ENCODE data around the gene MIAT.
A peak's percentile ranks its signal among the peaks of the same experiment; 100 is the strongest.

The MIAT gene

DNA sequence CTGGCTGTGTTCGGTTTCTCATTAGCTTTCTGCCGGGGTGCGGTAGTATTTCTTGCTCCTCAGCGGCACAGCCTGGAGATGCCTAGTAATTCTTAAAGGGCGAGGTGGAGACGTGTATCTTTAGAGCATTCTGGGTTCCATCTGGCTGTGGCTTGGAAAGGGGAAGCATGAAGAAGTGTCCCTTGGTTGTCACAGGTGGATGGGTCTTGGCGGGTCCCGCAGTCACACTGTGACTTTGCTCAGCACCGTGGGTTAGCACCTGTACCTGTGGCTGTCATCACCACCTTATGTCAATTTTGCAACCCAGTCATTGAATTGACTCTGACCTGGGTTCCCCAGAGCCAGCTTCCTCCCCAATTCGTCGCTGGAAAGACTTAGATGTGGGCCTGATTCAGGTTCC lies 57.6 kb downstream of the MIAT start:
- H3K4me1 ChIP-seq (ENCODE audit: control insufficient read depth, insufficient read depth, low read length), result no peaks in the 10 kb centered on the region
- CTCF ChIA-PET, result interaction anchor here (0.6 to 1.0 kb wide), 2 partner anchors 350 to 1224 kb away, joined by 3 to 4 read pairs; no protein-coding TSS in a partner anchor
- H3K27ac ChIP-seq (ENCODE audit: extremely low read depth, low read depth, low read length), result no peak overlapping the region
- no peaks in the 10 kb centered on the region for H3K9me3 ChIP-seq (ENCODE audit: control insufficient read depth, insufficient read depth, low read depth, low read length)
- no peak overlapping the region for H3K4me3 ChIP-seq (ENCODE audit: low read depth, low read length)
- POLR2A ChIA-PET, result no interaction called here
- peaks cover 0 to 3% of the 10 kb centered on the region in 2 experiments; a peak in 1 of 3 replicates for H3K36me3 ChIP-seq (ENCODE audit: control insufficient read depth in 2 of 2, insufficient read depth in 1 of 2, low read length in 2 of 2)
- TF ChIP-seq, protein P1, sequence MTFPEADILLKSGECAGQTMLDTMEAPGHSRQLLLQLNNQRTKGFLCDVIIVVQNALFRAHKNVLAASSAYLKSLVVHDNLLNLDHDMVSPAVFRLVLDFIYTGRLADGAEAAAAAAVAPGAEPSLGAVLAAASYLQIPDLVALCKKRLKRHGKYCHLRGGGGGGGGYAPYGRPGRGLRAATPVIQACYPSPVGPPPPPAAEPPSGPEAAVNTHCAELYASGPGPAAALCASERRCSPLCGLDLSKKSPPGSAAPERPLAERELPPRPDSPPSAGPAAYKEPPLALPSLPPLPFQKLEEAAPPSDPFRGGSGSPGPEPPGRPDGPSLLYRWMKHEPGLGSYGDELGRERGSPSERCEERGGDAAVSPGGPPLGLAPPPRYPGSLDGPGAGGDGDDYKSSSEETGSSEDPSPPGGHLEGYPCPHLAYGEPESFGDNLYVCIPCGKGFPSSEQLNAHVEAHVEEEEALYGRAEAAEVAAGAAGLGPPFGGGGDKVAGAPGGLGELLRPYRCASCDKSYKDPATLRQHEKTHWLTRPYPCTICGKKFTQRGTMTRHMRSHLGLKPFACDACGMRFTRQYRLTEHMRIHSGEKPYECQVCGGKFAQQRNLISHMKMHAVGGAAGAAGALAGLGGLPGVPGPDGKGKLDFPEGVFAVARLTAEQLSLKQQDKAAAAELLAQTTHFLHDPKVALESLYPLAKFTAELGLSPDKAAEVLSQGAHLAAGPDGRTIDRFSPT (tag by site-specific recombination; IDR thresholded peaks at IDR 0.05), result no peak
- no peak for TF ChIP-seq ZNF350 (tag by site-specific recombination; IDR thresholded peaks at IDR 0.05)
- TF ChIP-seq KLF10 (tag by site-specific recombination; IDR thresholded peaks at IDR 0.05), result no peak
- TF ChIP-seq ZNF324 (tag by site-specific recombination; IDR thresholded peaks at IDR 0.05), result no peak
- TF ChIP-seq, protein P2, sequence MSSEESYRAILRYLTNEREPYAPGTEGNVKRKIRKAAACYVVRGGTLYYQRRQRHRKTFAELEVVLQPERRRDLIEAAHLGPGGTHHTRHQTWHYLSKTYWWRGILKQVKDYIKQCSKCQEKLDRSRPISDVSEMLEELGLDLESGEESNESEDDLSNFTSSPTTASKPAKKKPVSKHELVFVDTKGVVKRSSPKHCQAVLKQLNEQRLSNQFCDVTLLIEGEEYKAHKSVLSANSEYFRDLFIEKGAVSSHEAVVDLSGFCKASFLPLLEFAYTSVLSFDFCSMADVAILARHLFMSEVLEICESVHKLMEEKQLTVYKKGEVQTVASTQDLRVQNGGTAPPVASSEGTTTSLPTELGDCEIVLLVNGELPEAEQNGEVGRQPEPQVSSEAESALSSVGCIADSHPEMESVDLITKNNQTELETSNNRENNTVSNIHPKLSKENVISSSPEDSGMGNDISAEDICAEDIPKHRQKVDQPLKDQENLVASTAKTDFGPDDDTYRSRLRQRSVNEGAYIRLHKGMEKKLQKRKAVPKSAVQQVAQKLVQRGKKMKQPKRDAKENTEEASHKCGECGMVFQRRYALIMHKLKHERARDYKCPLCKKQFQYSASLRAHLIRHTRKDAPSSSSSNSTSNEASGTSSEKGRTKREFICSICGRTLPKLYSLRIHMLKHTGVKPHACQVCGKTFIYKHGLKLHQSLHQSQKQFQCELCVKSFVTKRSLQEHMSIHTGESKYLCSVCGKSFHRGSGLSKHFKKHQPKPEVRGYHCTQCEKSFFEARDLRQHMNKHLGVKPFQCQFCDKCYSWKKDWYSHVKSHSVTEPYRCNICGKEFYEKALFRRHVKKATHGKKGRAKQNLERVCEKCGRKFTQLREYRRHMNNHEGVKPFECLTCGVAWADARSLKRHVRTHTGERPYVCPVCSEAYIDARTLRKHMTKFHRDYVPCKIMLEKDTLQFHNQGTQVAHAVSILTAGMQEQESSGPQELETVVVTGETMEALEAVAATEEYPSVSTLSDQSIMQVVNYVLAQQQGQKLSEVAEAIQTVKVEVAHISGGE (tag by site-specific recombination; conservative IDR thresholded peaks at IDR 0.05; ENCODE audit: low read depth), result no peak
- TF ChIP-seq, protein P3, sequence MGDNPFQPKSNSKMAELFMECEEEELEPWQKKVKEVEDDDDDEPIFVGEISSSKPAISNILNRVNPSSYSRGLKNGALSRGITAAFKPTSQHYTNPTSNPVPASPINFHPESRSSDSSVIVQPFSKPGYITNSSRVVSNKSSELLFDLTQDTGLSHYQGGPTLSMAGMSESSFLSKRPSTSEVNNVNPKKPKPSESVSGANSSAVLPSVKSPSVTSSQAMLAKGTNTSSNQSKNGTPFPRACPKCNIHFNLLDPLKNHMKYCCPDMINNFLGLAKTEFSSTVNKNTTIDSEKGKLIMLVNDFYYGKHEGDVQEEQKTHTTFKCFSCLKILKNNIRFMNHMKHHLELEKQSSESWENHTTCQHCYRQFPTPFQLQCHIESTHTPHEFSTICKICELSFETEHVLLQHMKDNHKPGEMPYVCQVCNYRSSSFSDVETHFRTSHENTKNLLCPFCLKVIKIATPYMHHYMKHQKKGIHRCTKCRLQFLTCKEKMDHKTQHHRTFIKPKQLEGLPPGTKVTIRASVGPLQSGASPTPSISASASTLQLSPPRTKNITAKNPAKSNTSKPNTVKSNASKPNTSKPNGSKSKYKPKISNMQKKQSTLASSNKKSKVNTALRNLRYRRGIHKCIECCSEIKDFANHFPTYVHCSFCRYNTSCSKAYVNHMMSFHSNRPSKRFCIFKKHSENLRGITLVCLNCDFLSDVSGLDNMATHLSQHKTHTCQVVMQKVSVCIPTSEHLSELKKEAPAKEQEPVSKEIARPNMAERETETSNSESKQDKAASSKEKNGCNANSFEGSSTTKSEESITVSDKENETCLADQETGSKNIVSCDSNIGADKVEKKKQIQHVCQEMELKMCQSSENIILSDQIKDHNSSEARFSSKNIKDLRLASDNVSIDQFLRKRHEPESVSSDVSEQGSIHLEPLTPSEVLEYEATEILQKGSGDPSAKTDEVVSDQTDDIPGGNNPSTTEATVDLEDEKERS (tag by site-specific recombination; IDR thresholded peaks at IDR 0.05), result no peak

DNA sequence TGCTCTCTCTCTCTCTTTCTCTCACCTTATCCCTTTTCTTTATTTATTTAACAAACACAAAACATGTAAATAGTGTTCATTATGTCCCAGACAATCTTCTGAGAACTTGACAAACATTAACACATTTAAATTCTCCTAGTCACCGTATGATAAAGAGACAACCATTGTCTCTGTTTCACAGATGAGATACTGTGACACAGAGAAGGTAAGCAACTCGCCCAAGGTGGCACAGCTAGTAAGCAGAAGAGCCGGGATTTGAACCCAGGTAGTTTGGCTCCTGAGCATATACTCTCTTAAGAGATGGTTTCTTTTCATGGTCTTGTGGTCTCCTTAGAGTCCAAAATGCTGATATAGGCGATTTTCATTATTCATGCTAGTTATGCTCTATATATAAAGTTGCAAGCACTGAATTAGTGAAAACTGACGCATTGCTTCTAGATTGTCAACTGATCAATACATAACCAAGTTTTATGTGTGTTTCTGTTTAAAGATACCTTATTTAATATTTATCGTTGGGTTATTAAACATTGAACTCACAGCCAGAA lies 58.1 kb downstream of the MIAT start:
- CTCF ChIA-PET, result interaction anchor here (0.6 kb wide), 1 partner anchor 1224 kb away, joined by 3 read pairs; no protein-coding TSS in a partner anchor
- peaks cover 0 to 3% of the 10 kb centered on the region in 2 experiments; a peak in 1 of 3 replicates for H3K36me3 ChIP-seq (ENCODE audit: control insufficient read depth in 2 of 2, insufficient read depth in 1 of 2, low read length in 2 of 2)

DNA sequence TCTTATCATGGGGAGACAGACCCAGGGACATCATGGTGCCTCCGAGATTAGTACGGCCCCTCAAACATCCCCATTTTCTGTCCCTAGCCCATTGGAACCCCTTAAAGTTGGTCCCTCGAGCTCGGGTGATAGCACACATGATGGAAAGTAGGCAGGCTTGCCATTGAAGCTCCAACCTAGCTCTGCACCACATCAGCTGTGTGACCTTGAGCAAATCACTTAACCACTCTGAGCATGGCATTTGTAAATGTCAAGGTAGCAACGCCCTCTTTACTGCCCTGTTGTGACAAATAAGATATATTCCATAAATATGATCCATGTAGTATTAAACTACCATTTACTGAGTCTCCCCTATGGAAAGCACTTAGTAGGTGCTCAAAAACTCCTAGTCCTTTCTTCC lies 61.1 kb downstream of the MIAT start:
- TF ChIP-seq ZNF768 (tag by site-specific recombination; IDR thresholded peaks at IDR 0.05), result 0 out of 2 replicates have a peak, but pooled peaks have one; percentile 4
- TF ChIP-seq RBAK (tag by site-specific recombination; IDR thresholded peaks at IDR 0.05), result no peak
- H3K9me3 ChIP-seq (ENCODE audit: control insufficient read depth, insufficient read depth, low read depth, low read length), result no peaks in the 10 kb centered on the region
- ChIA-PET CTCF (interaction anchor here (2.0 kb wide), 1 partner anchor 40 kb away, joined by 10 read pairs; no protein-coding TSS in a partner anchor), POLR2A (no interaction called here)
- no peak overlapping the region for H3K27ac ChIP-seq (ENCODE audit: extremely low read depth, low read depth, low read length)
- H3K4me3 ChIP-seq (ENCODE audit: low read depth, low read length), result no peak overlapping the region
- peaks cover 0 to 9% of the 10 kb centered on the region in 2 experiments; a peak in 1 of 3 replicates for H3K36me3 ChIP-seq (ENCODE audit: control insufficient read depth in 2 of 2, insufficient read depth in 1 of 2, low read length in 2 of 2)
- no peaks in the 10 kb centered on the region for H3K4me1 ChIP-seq (ENCODE audit: control insufficient read depth, insufficient read depth, low read length)

More for the DNA sequence above, 58.1 kb downstream of the MIAT start:
- Histone ChIP-seq H3K27ac (ENCODE audit: extremely low read depth, low read depth, low read length) (no peak overlapping the region), H3K9me3 (ENCODE audit: control insufficient read depth, insufficient read depth, low read depth, low read length) (no peaks in the 10 kb centered on the region), H3K4me3 (ENCODE audit: low read depth, low read length) (no peak overlapping the region), H3K4me1 (ENCODE audit: control insufficient read depth, insufficient read depth, low read length) (no peaks in the 10 kb centered on the region)
- POLR2A ChIA-PET, result no interaction called here
- TF ChIP-seq ZFP37 (tag by site-specific recombination; IDR thresholded peaks at IDR 0.05) (no peak), ZNF768 (tag by site-specific recombination; IDR thresholded peaks at IDR 0.05) (peak; percentile 59; the same call in 1 of the 2 replicates)

Data from HEK293 (cell line).